H1 (cell line): Measurements from ENCODE around the gene RBFOX1.

Experiments used
- CEBPB ChIP-seq: IDR thresholded peaks from 2 replicates; pipeline ENCODE4 v1.6.1; 2012; ENCODE audit warnings: low read depth, low read length
- CTCF ChIP-seq, 3 experiments: IDR thresholded peaks; 1 replicate in 2 of 3; 2 replicates in 1 of 3; pipeline versions ENCODE4 v1.5.1 to v1.6.1; 2011; ENCODE audit warnings: low read length in 3 of 3, mild to moderate bottlenecking in 3 of 3, inconsistent platforms in 2 of 3, low read depth in 1 of 3, moderate library complexity in 1 of 3; ENCODE audit not compliant: insufficient read depth in 1 of 3; ENCODE audit errors: control extremely low read depth in 1 of 3
- EGR1 ChIP-seq: IDR thresholded peaks from 2 replicates; pipeline ENCODE4 v1.6.1; 2011; ENCODE audit warnings: low read depth, low read length, borderline replicate concordance
- EP300 ChIP-seq, 2 experiments: IDR thresholded peaks; 1 replicate in 1 of 2; 2 replicates in 1 of 2; pipeline ENCODE4 v1.6.1; 2011 to 2012; ENCODE audit warnings: low read depth in 2 of 2, low read length in 2 of 2, mild to moderate bottlenecking in 2 of 2, borderline replicate concordance in 1 of 2, inconsistent platforms in 1 of 2, moderate library complexity in 1 of 2
- POLR2A ChIP-seq, 2 experiments: IDR thresholded peaks; 1 replicate in 1 of 2; 2 replicates in 1 of 2; pipeline ENCODE4 v1.6.1; 2011; ENCODE audit warnings: low read depth in 2 of 2, low read length in 2 of 2, mild to moderate bottlenecking in 2 of 2; ENCODE audit errors: control extremely low read depth in 1 of 2
- SAP30 ChIP-seq: fragments of 300-600 bp; sonication (generic); IDR thresholded peaks from 2 replicates; pipeline ENCODE4 v1.7.1; 2012; ENCODE audit warnings: low read length, moderate library complexity, mild to moderate bottlenecking, inconsistent platforms; ENCODE audit not compliant: insufficient read depth, insufficient replicate concordance
- SIN3A ChIP-seq, 2 experiments: IDR thresholded peaks in 1 of 2; conservative IDR thresholded peaks in 1 of 2; 2 replicates each; pipeline ENCODE4 v1.6.1; 2011 to 2012; ENCODE audit warnings: low read length in 2 of 2, improper control_type of control experiment in 1 of 2, low read depth in 1 of 2, mild to moderate bottlenecking in 1 of 2
- SUZ12 ChIP-seq: fragments of 200-600 bp; sonication (generic); IDR thresholded peaks from 2 replicates; pipeline ENCODE4 v1.6.1; 2012; ENCODE audit warnings: mild to moderate bottlenecking, inconsistent platforms, low read length, moderate library complexity, mixed read lengths
- TAF7 ChIP-seq: optimal IDR thresholded peaks from 2 replicates; pipeline ENCODE3; 2011; ENCODE audit warnings: low read depth, mild to moderate bottlenecking, inconsistent platforms, low read length, moderate library complexity, borderline replicate concordance
- TBP ChIP-seq: IDR thresholded peaks from 2 replicates; pipeline ENCODE4 v1.6.1; 2011; ENCODE audit warnings: low read depth, low read length, improper control_type of control experiment

DNA sequence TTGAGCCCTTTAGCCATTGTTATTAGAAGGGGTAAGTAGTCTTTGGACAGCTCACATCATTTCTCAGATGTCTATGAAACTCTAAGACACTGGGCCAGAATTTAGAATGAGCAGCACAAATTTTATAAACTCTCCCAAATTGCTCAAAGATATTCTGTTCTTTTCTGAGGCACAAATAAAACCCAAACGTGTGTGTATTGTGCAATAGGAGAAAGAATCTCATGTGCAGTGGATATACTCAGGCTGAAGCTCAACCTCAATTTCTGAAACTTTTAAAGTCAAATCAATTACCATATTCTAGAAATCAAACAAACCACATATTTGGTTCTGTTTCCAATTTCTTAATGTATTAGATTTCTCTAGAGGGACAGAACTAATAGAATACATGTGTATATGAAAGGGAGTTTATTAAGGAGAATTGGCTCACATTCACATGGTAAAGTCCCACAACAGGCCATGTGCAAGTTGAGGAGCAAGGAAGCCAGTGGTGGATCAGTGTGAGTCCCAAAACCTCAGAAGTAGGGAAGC, 403.6 kb downstream of the RBFOX1 start:
- no peak for TF ChIP-seq SAP30
- TF ChIP-seq CTCF (IDR thresholded peaks at IDR 0.05; ENCODE audit: control extremely low read depth in 1 of 3, insufficient read depth in 1 of 3, low read depth in 1 of 3, low read length in 3 of 3), result no peak
- no peak for TF ChIP-seq TAF7
- TF ChIP-seq SIN3A (conservative IDR thresholded peaks at IDR 0.05 in 1 of 2, IDR thresholded peaks at IDR 0.05 in 1 of 2; ENCODE audit: low read depth in 1 of 2, low read length in 2 of 2), result no peak
- TF ChIP-seq SUZ12, result no peak
- TF ChIP-seq POLR2A (IDR thresholded peaks at IDR 0.05; ENCODE audit: control extremely low read depth in 1 of 2, low read depth in 2 of 2, low read length in 2 of 2), result no peak
- TF ChIP-seq CEBPB, result no peak; the same call in 1 of the 2 replicates
- TF ChIP-seq EP300 (IDR thresholded peaks at IDR 0.05; ENCODE audit: borderline replicate concordance in 1 of 2, low read depth in 2 of 2, low read length in 2 of 2), result no peak
- TF ChIP-seq EGR1, result no peak
- TF ChIP-seq TBP, result no peak
